ENCODE results near the gene CROCC. TPM values are rescaled to one million over a fixed set of nuclear protein-coding genes. Genes with fewer than 3 reads are reported as not detected.
A peak's percentile ranks its signal among the peaks of the same experiment; 100 is the strongest.

CROCC gene
- total and polyA plus RNA-seq, 9 of the 15 experiments (the other 6 are each of a cell fraction or from before 2014, with no cell fraction given): 0.17 to 15.4 (median 7.6) TPM

GRCh38 chr1:16961297-16962133 lies 39.8 kb downstream of the CROCC start:
- 35% methylated on average over 14 of the region's 14 CpGs for WGBS (ENCODE audit: insufficient coverage, low coverage, missing lambda C conversion rate)
- POLR2A ChIA-PET: interaction anchor here (0.6 to 1.7 kb wide), 6 partner anchors 11 to 447 kb away, joined by 3 to 7 read pairs (median 3); no protein-coding TSS in a partner anchor
- H3K4me3 ChIP-seq: no peak overlapping the region

More at GRCh38 chr1:16961297-16962133, 39.8 kb downstream of the CROCC start:
- DNase-seq (ENCODE audit: extremely low read depth in 1 of 4, low spot score in 3 of 4): peak in 2 of 4 experiments; percentile 27 to 41
- Histone ChIP-seq H3K27ac (ENCODE audit: extremely low read depth, low read depth, low read length) (no peak overlapping the region), H3K9me3 (replicated peaks; ENCODE audit: control insufficient read depth, insufficient read depth, low read depth, low read length) (no peaks in the 10 kb centered on the region), H3K79me2 (ENCODE audit: control insufficient read depth, insufficient read depth, low read length) (no peaks in the 10 kb centered on the region), H3K4me2 (ENCODE audit: insufficient read depth, low read length) (0 out of 2 replicates have a peak overlapping the region, but pooled peaks have one; percentile 10), H3K9ac (ENCODE audit: insufficient read depth in 1 of 2, low read depth in 2 of 2, low read length in 2 of 2) (no peak overlapping the region), H3K9me1 (ENCODE audit: control insufficient read depth, insufficient read depth, low read length) (no peaks in the 10 kb centered on the region), H3K4me1 (replicated peaks in 1 of 2; ENCODE audit: control insufficient read depth in 2 of 2, insufficient read depth in 2 of 2, low read length in 2 of 2) (peaks cover 0 to 28% of the 10 kb centered on the region in 2 experiments; a peak in 2 of 5 replicates), H3K36me3 (ENCODE audit: control insufficient read depth, insufficient read depth, low read length) (no peaks in the 10 kb centered on the region), H3K27me3 (ENCODE audit: control insufficient read depth in 2 of 2, insufficient read depth in 2 of 2, low read length in 2 of 2) (peaks cover 3 to 29% of the 10 kb centered on the region in 2 experiments; a peak in 3 of 5 replicates), H4K20me1 (replicated peaks; ENCODE audit: control insufficient read depth, insufficient read depth, low read length) (0 out of 2 replicates have a peak, but pooled peaks cover 9% of the 10 kb centered on the region), H2AFZ (ENCODE audit: low read depth, low read length) (peak overlapping the region; percentile 68)
- in situ Hi-C loops (cut with MboI) (no loop called here), intact Hi-C loops (cut with micrococcal nuclease) (no loop called here)
- TF ChIP-seq ZNF324 (CRISPR knock-in tag; IDR thresholded peaks at IDR 0.05) (no peak), RCOR1 (IDR thresholded peaks at IDR 0.05; ENCODE audit: borderline replicate concordance in 1 of 2, low read depth in 2 of 2, low read length in 2 of 2) (0 out of 4 replicates have a peak, but pooled peaks of 1 of the 2 experiments have one; percentile 49), HNRNPLL (IDR thresholded peaks at IDR 0.05; ENCODE audit: low read depth, low read length, poor library complexity, severe bottlenecking) (no peak), TBP (optimal IDR thresholded peaks at IDR 0.05; ENCODE audit: low read depth, low read length) (peak; percentile 73), RHOXF2B (CRISPR knock-in tag; conservative IDR thresholded peaks at IDR 0.05) (0 out of 2 replicates have a peak, but pooled peaks have one; percentile 58), CTBP1 (IDR thresholded peaks at IDR 0.05; ENCODE audit: borderline replicate concordance) (peak; percentile 37; the same call in 1 of the 2 replicates), ZNF121 (CRISPR knock-in tag; conservative IDR thresholded peaks at IDR 0.05) (peak; percentile 48), ELK3 (CRISPR knock-in tag; IDR thresholded peaks at IDR 0.05) (no peak), SPI1 (IDR thresholded peaks at IDR 0.05; ENCODE audit: borderline replicate concordance, low read depth, low read length) (0 out of 2 replicates have a peak, but pooled peaks have one; percentile 28), VEZF1 (CRISPR knock-in tag; IDR thresholded peaks at IDR 0.05) (peak; percentile 22; the same call in 1 of the 2 replicates), SMARCC2 (IDR thresholded peaks at IDR 0.05; ENCODE audit: low read depth) (no peak), ADNP (tag; IDR thresholded peaks at IDR 0.05) (peak; percentile 71; the same call in 1 of the 2 replicates), FOXK1 (CRISPR knock-in tag; IDR thresholded peaks at IDR 0.05; ENCODE audit: borderline replicate concordance) (0 out of 2 replicates have a peak, but pooled peaks have one; percentile 28), TSC22D4 (tag; IDR thresholded peaks at IDR 0.05) (no peak), BCOR (IDR thresholded peaks at IDR 0.05) (0 out of 2 replicates have a peak, but pooled peaks have one; percentile 11), ARID1B (IDR thresholded peaks at IDR 0.05) (peak; percentile 13; the same call in 1 of the 2 replicates), SRSF9 (IDR thresholded peaks at IDR 0.05; ENCODE audit: borderline replicate concordance, low read depth, low read length) (no peak), NCOA2 (IDR thresholded peaks at IDR 0.05; ENCODE audit: partially characterized antibody in 2 of 2) (no peak), EGR1 (conservative IDR thresholded peaks at IDR 0.05) (0 out of 2 replicates have a peak, but pooled peaks have one; percentile 11)
- BruUV-seq (replicated peaks): no TSS peak
- CTCF ChIA-PET (ENCODE audit: low intra/inter-chr PET ratio): interaction anchor here (0.6 kb wide), 2 partner anchors 10 to 12 kb away, joined by 3 read pairs; no protein-coding TSS in a partner anchor
- ATAC-seq: no peak
- FAIRE-seq: peak; percentile 46
